A549 (cell line): ENCODE measurements around the gene SAMD4B. TPM values are rescaled to one million over a fixed set of nuclear protein-coding genes. Genes with fewer than 3 reads are reported as not detected.
"Not testable (repeated sequence)": the region's sequence is repeated elsewhere in the genome, so short reads cannot be mapped to it uniquely, and the experiment has no call there.

Experiments
- ATAC-seq, 2 experiments: fragments of 200-7000 bp in 1 of 2; fragments of >200 bp in 1 of 2; cut with Nextera tagmentation in 1 of 2; cut with Tn5 transposase in 1 of 2; 3 replicates each; pipeline versions ENCODE4 v1.8.0 to v1.9.1; 2018 to 2020; ENCODE audit warnings: mild to moderate bottlenecking in 1 of 2, moderate library complexity in 1 of 2
- CTCF ChIA-PET: fragments of 300-600 bp; sonication (Branson Sonifier 250); formaldehyde crosslinking; extraction: SDS; loops from one replicate; lab custom pipeline; 2021; ENCODE audit warnings: antibody characterized with exemption, inconsistent platforms; lab: Yijun Ruan, JAX
- POLR2A ChIA-PET: fragments of 350-600 bp; formaldehyde crosslinking; extraction: SDS; loops from one replicate; lab custom pipeline; 2021; ENCODE audit warnings: antibody characterized with exemption, inconsistent platforms; lab: Yijun Ruan, JAX
- DNase-seq, 2 experiments: peaks; one replicate each; pipeline versions ENCODE4 v3.0.0 to v3.0.0-alpha.2; 2011 to 2016; ENCODE audit warnings: low read depth in 1 of 2, low spot score in 1 of 2
- FAIRE-seq: peaks from 2 replicates; lab custom pipeline; 2011; peaks lifted over from hg19 to GRCh38; lab: Jason Lieb, UNC
- H3K27ac ChIP-seq, 2 experiments: fragments of >200 bp; sonication (Bioruptor Twin); formaldehyde crosslinking; 3 replicates each; pipeline ENCODE4 v1.5.1; 2016 to 2017
- H3K4me1 ChIP-seq: fragments of >200 bp; sonication (Bioruptor Twin); formaldehyde crosslinking; 3 replicates; pipeline ENCODE4 v1.6.1; 2016
- H3K4me2 ChIP-seq: fragments of >200 bp; sonication (Bioruptor Twin); formaldehyde crosslinking; 3 replicates; pipeline ENCODE4 v1.6.1; 2016
- H3K4me3 ChIP-seq: fragments of >200 bp; sonication (Bioruptor Twin); formaldehyde crosslinking; 3 replicates; pipeline ENCODE4 v1.5.1; 2016
- H3K9me3 ChIP-seq: fragments of >200 bp; sonication (Bioruptor Twin); formaldehyde crosslinking; 3 replicates; pipeline ENCODE4 v1.6.1; 2016
- BCL3 ChIP-seq: fragments of >200 bp; sonication (Bioruptor Twin); formaldehyde crosslinking; IDR thresholded peaks from 3 replicates; pipeline ENCODE4 v1.6.1; 2016
- CHD2 ChIP-seq: fragments of 150-350 bp; IDR thresholded peaks from 2 replicates; pipeline ENCODE4 v1.6.1; 2014; ENCODE audit warnings: low read length; ENCODE audit not compliant: partially characterized antibody
- CTCF ChIP-seq: fragments of >200 bp; sonication (Bioruptor Twin); formaldehyde crosslinking; IDR thresholded peaks from 3 replicates; pipeline ENCODE4 v1.5.1; 2016
- E2F6 ChIP-seq: IDR thresholded peaks from 2 replicates; pipeline ENCODE4 v1.6.1; 2012; ENCODE audit warnings: low read depth, borderline replicate concordance
- ESRRA ChIP-seq: fragments of 150-350 bp; IDR thresholded peaks from 2 replicates; pipeline ENCODE4 v1.6.1; 2014; ENCODE audit warnings: mild to moderate bottlenecking, low read length, borderline replicate concordance
- GATA3 ChIP-seq: IDR thresholded peaks from 2 replicates; pipeline ENCODE4 v1.6.1; 2012; ENCODE audit warnings: borderline replicate concordance
- HMGXB4 ChIP-seq: fragments of 250-450 bp; sonication (Bioruptor Pico); IDR thresholded peaks from 2 replicates; pipeline ENCODE4 v1.5.0; 2021; ENCODE audit warnings: mild to moderate bottlenecking, moderate library complexity, borderline replicate concordance
- JUNB ChIP-seq: fragments of >200 bp; sonication (Bioruptor Twin); formaldehyde crosslinking; IDR thresholded peaks from 2 replicates; pipeline ENCODE4 v1.6.1; 2016
- MAZ ChIP-seq: fragments of 150-350 bp; IDR thresholded peaks from 2 replicates; pipeline ENCODE4 v1.6.1; 2014; ENCODE audit warnings: antibody characterized with exemption, low read depth, low read length, borderline replicate concordance
- MYC ChIP-seq: IDR thresholded peaks from 2 replicates; pipeline ENCODE4 v1.6.1; 2012; ENCODE audit warnings: mild to moderate bottlenecking, inconsistent platforms, low read length, improper control_type of control experiment, borderline replicate concordance
- PHF8 ChIP-seq: fragments of 200-600 bp; sonication (generic); IDR thresholded peaks from 2 replicates; pipeline ENCODE4 v1.6.1; 2016; ENCODE audit warnings: low read depth, mild to moderate bottlenecking, antibody characterized with exemption, moderate library complexity, borderline replicate concordance
- POLR2A ChIP-seq: IDR thresholded peaks from 2 replicates; pipeline ENCODE4 v1.6.1; 2012; ENCODE audit warnings: mild to moderate bottlenecking, low read length
- POLR2AphosphoS2 ChIP-seq: conservative IDR thresholded peaks from 2 replicates; pipeline ENCODE4 v1.6.1; 2012; ENCODE audit warnings: low read length, improper control_type of control experiment, inconsistent platforms
- RAD21 ChIP-seq, 2 experiments: fragments of >200 bp in 1 of 2; sonication (Bioruptor Twin) in 1 of 2; formaldehyde crosslinking in 1 of 2; IDR thresholded peaks in 1 of 2; conservative IDR thresholded peaks in 1 of 2; 2 replicates in 1 of 2; 3 replicates in 1 of 2; pipeline ENCODE4 v1.6.1; 2012 to 2018; ENCODE audit warnings: inconsistent platforms in 1 of 2
- RCOR1 ChIP-seq: fragments of 150-350 bp; IDR thresholded peaks from 2 replicates; pipeline ENCODE4 v1.6.1; 2014; ENCODE audit warnings: antibody characterized with exemption, low read length, low read depth
- SMC3 ChIP-seq: fragments of >200 bp; sonication (Bioruptor Twin); formaldehyde crosslinking; IDR thresholded peaks from 3 replicates; pipeline ENCODE4 v1.6.1; 2018; ENCODE audit warnings: inconsistent platforms
- TP53 ChIP-seq: fragments of 250-450 bp; sonication (Bioruptor Pico); IDR thresholded peaks from 2 replicates; pipeline ENCODE4 v1.5.0; 2021; ENCODE audit warnings: mild to moderate bottlenecking, moderate library complexity
- WGBS: methylation state at CpG from one replicate; pipeline ENCODE4 v1.1.6; 2017; ENCODE audit errors: missing lambda C conversion rate; 5-methylcytosine and 5-hydroxymethylcytosine counted together
- polyA plus RNA-seq, 4 experiments: library from polyadenylated mRNA; depleted of rRNA in 3 of 4; stranded (reverse); fragments of >200 nt; fragmentation: RNase III in 1 of 4; extraction: RNeasy Plus Mini Kit Qiagen cat#74134 plus additional on column Dnase treatment in 1 of 4; gene quantifications; 2 replicates in 3 of 4; 3 replicates in 1 of 4; pipeline ENCODE4 v1.2.3, GENCODE V29; 2011 to 2017

SAMD4B gene
- polyA plus RNA-seq, 2 of the 4 experiments (the other 2 are of a cell fraction): 82.1 to 118 TPM

- H3K4me1 ChIP-seq: peaks cover 4% of the 10 kb centered on the region; the same call in 2 of the 3 replicates
- DNase-seq (peak in 1 of 2 experiments; percentile 71), ATAC-seq (peak in 1 of 2 experiments; percentile 42; a peak in 3 of 6 replicates), FAIRE-seq (no peak)
- H3K9me3 ChIP-seq: no peaks in the 10 kb centered on the region
- POLR2A ChIA-PET: no interaction called here
- CTCF ChIA-PET: interaction anchor here (0.6 to 2.6 kb wide), 10 partner anchors 8 to 378 kb away, joined by 3 to 11 read pairs (median 3); partner anchors contain the start of genes IFNL1, MRPS12 and SARS2
- TF ChIP-seq BCL3 (no peak), POLR2AphosphoS2 (no peak), ESRRA (no peak), SMC3 (no peak), JUNB (no peak), CTCF (no peak), RAD21 (conservative IDR thresholded peaks at IDR 0.05 in 1 of 2, IDR thresholded peaks at IDR 0.05 in 1 of 2) (no peak), MAZ (0 out of 2 replicates have a peak, but pooled peaks have one; percentile 13), PHF8 (no peak)
- no peak overlapping the region for H3K4me3 ChIP-seq
- H3K4me2 ChIP-seq: no peak overlapping the region
- WGBS: 75% methylated on average over 18 of the region's 18 CpGs
- no peak overlapping the region for H3K27ac ChIP-seq
Observed at GRCh38 chr19:39308531-39309304, 33.5 kb upstream of the SAMD4B start.

GRCh38 chr19:39309305-39309670, 32.9 kb upstream of the SAMD4B start:
- H3K4me1 ChIP-seq, ATAC-seq, H3K4me3 ChIP-seq, H3K9me3 ChIP-seq, FAIRE-seq, POLR2A ChIA-PET, DNase-seq, H3K4me2 ChIP-seq, H3K27ac ChIP-seq: not testable (repeated sequence)
- CTCF ChIA-PET: interaction anchor here (0.7 to 2.6 kb wide), 8 partner anchors 9 to 379 kb away, joined by 3 to 11 read pairs (median 4); partner anchors contain the start of genes IFNL1, MRPS12 and SARS2
- 93% methylated on average over 7 of the region's 7 CpGs for WGBS

- POLR2A ChIA-PET: no interaction called here
- ATAC-seq: peak in 1 of 2 experiments; percentile 23; a peak in 2 of 6 replicates
- 83% methylated on average over 11 of the region's 11 CpGs for WGBS
- CTCF ChIA-PET: interaction anchor here (0.6 to 9.1 kb wide), 12 partner anchors 14 to 832 kb away, joined by 3 to 86 read pairs (median 4); partner anchors contain the start of genes IFNL1 and SAMD4B
- Histone ChIP-seq H3K4me1 (peaks cover 4% of the 10 kb centered on the region; the same call in 1 of the 3 replicates), H3K27ac (no peak overlapping the region), H3K4me2 (no peak overlapping the region), H3K9me3 (no peaks in the 10 kb centered on the region), H3K4me3 (no peak overlapping the region)
- TF ChIP-seq TP53 (CRISPR knock-in tag): no peak
- TF ChIP-seq CHD2: no peak
- TF ChIP-seq CTCF: no peak
- TF ChIP-seq RCOR1: no peak
- TF ChIP-seq SMC3: no peak
- TF ChIP-seq GATA3: no peak
- no peak for TF ChIP-seq HMGXB4
- no peak for TF ChIP-seq E2F6
- no peak for TF ChIP-seq MYC
- no peak for TF ChIP-seq POLR2A
- FAIRE-seq: no peak
- peak in 1 of 2 experiments; percentile 55 for DNase-seq
Observed at GRCh38 chr19:39310558-39311311, 31.5 kb upstream of the SAMD4B start.
